Common myeloid progenitor, CD34-positive (primary cell): ENCODE measurements around the gene HSP90AA1. TPM values are rescaled to one million over a fixed set of nuclear protein-coding genes. Genes with fewer than 3 reads are reported as not detected.
"Not testable (repeated sequence)": the region's sequence is repeated elsewhere in the genome, so short reads cannot be mapped to it uniquely, and the experiment has no call there.

Experiments
- CTCF ChIA-PET: fragments of 350-600 bp; sonication (Branson Sonifier 250); formaldehyde crosslinking; loops from one replicate; lab custom pipeline; 2021; ENCODE audit warnings: antibody characterized with exemption; lab: Charles Lee
- POLR2A ChIA-PET: fragments of 350-600 bp; sonication (Branson Sonifier 250); formaldehyde crosslinking; loops from one replicate; lab custom pipeline; 2021; ENCODE audit warnings: antibody characterized with exemption; lab: Charles Lee
- DNase-seq, 3 donors: peaks; one replicate each; pipeline versions ENCODE4 v3.0.0 to v3.0.0-alpha.2; 2013
- H3K27ac ChIP-seq, 2 experiments: 1 replicate in 1 of 2; 2 replicates in 1 of 2; pipeline ENCODE4 v1.7.0; 2013; ENCODE audit warnings: inconsistent platforms in 2 of 2, low read length in 2 of 2, mild to moderate bottlenecking in 2 of 2, low read depth in 1 of 2, moderate library complexity in 1 of 2; ENCODE audit not compliant: severe bottlenecking in 2 of 2, insufficient read depth in 1 of 2, poor library complexity in 1 of 2
- H3K27me3 ChIP-seq, 5 experiments: replicated peaks in 2 of 5; 1 replicate in 3 of 5; 2 replicates in 2 of 5; pipeline versions ENCODE4 v1.6.1 to v1.7.0; 2013; ENCODE audit warnings: low read length in 4 of 5, mild to moderate bottlenecking in 2 of 5, moderate library complexity in 2 of 5, inconsistent platforms in 1 of 5; ENCODE audit not compliant: insufficient read depth in 5 of 5, control insufficient read depth in 4 of 5
- H3K36me3 ChIP-seq, 4 experiments: 1 replicate in 2 of 4; 2 replicates in 2 of 4; pipeline versions ENCODE4 v1.6.1 to v1.7.0; 2013; ENCODE audit warnings: low read length in 3 of 4, control low read depth in 1 of 4, mild to moderate bottlenecking in 1 of 4; ENCODE audit not compliant: control insufficient read depth in 4 of 4, insufficient read depth in 4 of 4
- H3K4me1 ChIP-seq, 4 experiments: 1 replicate in 3 of 4; 2 replicates in 1 of 4; pipeline versions ENCODE4 v1.6.1 to v1.7.1; 2013; ENCODE audit warnings: low read length in 3 of 4, mild to moderate bottlenecking in 3 of 4, control low read depth in 1 of 4, inconsistent platforms in 1 of 4, moderate library complexity in 1 of 4; ENCODE audit not compliant: control insufficient read depth in 4 of 4, insufficient read depth in 4 of 4; ENCODE audit errors: control extremely low read depth in 1 of 4
- H3K4me3 ChIP-seq, 7 experiments: 1 replicate in 4 of 7; 2 replicates in 3 of 7; pipeline versions ENCODE4 v1.5.1 to v1.7.0; 2013; ENCODE audit warnings: mild to moderate bottlenecking in 7 of 7, low read length in 6 of 7, moderate library complexity in 6 of 7, inconsistent platforms in 2 of 7, low read depth in 2 of 7, control low read depth in 1 of 7; ENCODE audit not compliant: insufficient read depth in 4 of 7, control insufficient read depth in 1 of 7; ENCODE audit errors: extremely low read depth in 1 of 7
- H3K9me3 ChIP-seq, 5 experiments: 1 replicate in 4 of 5; 2 replicates in 1 of 5; pipeline versions ENCODE4 v1.6.1 to v1.7.1; 2013; ENCODE audit warnings: low read length in 4 of 5, mild to moderate bottlenecking in 2 of 5, inconsistent platforms in 1 of 5, low read depth in 1 of 5, moderate library complexity in 1 of 5; ENCODE audit not compliant: control insufficient read depth in 4 of 5, insufficient read depth in 2 of 5; ENCODE audit errors: control extremely low read depth in 1 of 5
- WGBS: methylation state at CpG from one replicate; pipeline ENCODE4 v1.1.5; 2013; ENCODE audit not compliant: insufficient coverage; 5-methylcytosine and 5-hydroxymethylcytosine counted together
- polyA plus RNA-seq: library from polyadenylated mRNA; unstranded; fragments of 120-200 nt; gene quantifications from one replicate; pipeline ENCODE4 v1.2.1, GENCODE V29; 2013

HSP90AA1 gene
- polyA plus RNA-seq = 554 TPM

DNA sequence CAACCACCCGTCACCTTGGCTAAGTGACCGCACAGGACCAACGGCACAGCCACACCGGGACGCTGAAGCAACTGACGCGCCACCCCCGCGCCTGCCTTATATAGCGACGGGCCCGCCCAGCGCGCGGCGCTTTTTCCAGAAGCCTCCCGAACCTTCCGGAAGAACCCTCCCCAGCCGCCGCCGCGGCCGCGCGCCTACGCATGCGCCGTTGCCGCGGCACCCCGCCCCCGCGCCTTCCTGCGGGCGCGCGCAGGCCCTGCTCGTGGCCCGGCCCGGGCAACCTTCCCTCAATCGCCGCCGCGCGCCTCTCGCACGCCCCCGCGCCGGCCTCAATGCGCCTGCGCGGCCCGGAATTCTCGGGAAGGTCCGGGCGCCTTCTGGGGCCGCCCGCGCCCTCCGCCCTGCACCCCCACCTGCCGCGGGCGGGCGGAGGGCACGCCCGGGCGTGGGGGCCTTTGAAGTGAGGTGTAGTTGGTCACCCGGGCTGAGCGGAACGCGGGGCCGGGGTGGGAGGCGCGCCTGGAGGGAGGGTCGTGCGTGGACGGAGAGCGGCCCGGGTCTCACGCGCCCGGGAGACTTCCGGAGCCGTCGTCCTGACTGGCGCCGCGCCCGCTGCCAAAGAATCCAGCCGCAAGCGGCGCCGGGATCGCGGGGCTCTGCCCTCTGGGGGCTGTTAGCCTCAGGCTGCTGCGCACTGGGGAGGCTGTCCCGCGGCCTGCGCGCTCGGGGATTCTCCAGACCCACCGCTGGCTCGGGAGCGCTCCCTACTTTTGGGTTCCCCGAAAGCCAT is at the start of gene HSP90AA1:
Gene HSP90AA1 (minus strand): TSS at position 73 of the 790 bp plus-strand sequence. CDS start 666 bp downstream, outside the sequence.
- H3K4me1 ChIP-seq = peaks cover 17 to 50% (median 32%) of the 10 kb centered on the region in 4 experiments
- H3K4me3 ChIP-seq = peak within 1 kb of the TSS; percentile 75 to 96 (median 87)
- ChIA-PET POLR2A (interaction anchor here (1.7 kb wide), 1 partner anchor 20 kb away, joined by 8 read pairs; no protein-coding TSS in a partner anchor), CTCF (interaction anchor here (1.0 to 4.3 kb wide), 5 partner anchors 10 to 24 kb away, joined by 4 to 15 read pairs (median 5); no protein-coding TSS in a partner anchor)
- under 1% methylated on average over 84 of the region's 106 CpGs for WGBS
- peaks cover 18 to 39% (median 31%) of the 10 kb centered on the region in 4 experiments for H3K36me3 ChIP-seq
- no peaks in the 10 kb centered on the region for H3K27me3 ChIP-seq
- no peaks in the 10 kb centered on the region for H3K9me3 ChIP-seq
- H3K27ac ChIP-seq = peak within 1 kb of the TSS; percentile 89 to 95
- DNase-seq = peak; percentile 89 to 94 (median 94)

DNA sequence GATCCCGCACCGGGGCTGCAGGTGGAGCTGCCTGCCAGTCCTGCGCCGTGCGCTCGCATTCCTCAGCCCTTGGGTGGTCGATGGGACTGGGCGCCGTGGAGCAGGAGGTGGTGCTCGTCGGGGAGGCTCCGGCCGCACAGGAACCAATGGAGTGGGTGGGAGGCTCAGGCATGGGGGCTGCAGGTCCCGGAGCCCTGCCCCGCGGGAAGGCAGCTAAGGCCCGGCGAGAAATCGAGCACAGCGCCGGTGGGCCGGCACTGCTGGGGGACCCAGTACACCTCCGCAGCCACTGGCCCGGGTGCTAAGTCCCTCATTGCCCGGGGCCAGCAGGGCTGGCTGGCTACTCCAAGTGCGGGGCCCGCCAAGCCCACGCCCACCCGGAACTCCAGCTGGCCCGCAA is 48.6 kb upstream of the HSP90AA1 start:
- CTCF ChIA-PET = interaction anchor here (1.6 kb wide), 1 partner anchor 26 kb away, joined by 3 read pairs; no protein-coding TSS in a partner anchor
- H3K4me1 ChIP-seq, POLR2A ChIA-PET, H3K36me3 ChIP-seq, H3K27me3 ChIP-seq, DNase-seq, H3K9me3 ChIP-seq, H3K4me3 ChIP-seq, H3K27ac ChIP-seq: not testable (repeated sequence)
- WGBS = 97% methylated on average over 5 of the region's 30 CpGs

DNA sequence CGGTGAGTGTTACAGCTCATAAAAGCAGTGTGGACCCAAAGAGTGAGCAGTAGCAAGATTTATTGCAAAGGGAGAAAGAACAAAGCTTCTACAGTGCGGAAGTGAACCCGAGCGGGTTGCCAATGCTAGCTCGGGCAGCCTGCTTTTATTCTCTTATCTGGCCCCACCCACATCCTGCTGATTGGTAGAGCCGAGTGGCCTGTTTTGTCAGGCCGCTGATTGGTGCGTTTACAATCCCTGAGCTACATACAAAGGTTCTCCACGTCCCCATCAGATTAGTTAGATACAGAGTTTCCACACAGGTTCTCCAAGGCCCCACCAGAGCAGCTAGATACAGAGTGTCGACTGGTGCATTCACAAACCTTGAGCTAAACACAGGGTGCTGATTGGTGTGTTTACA is 47.9 kb upstream of the HSP90AA1 start:
- DNase-seq, POLR2A ChIA-PET, H3K27me3 ChIP-seq, H3K27ac ChIP-seq, H3K36me3 ChIP-seq, H3K4me1 ChIP-seq, H3K4me3 ChIP-seq, H3K9me3 ChIP-seq: not testable (repeated sequence)
- 100% methylated on average over 7 of the region's 10 CpGs for WGBS
- CTCF ChIA-PET = interaction anchor here (1.6 kb wide), 1 partner anchor 27 kb away, joined by 3 read pairs; no protein-coding TSS in a partner anchor

DNA sequence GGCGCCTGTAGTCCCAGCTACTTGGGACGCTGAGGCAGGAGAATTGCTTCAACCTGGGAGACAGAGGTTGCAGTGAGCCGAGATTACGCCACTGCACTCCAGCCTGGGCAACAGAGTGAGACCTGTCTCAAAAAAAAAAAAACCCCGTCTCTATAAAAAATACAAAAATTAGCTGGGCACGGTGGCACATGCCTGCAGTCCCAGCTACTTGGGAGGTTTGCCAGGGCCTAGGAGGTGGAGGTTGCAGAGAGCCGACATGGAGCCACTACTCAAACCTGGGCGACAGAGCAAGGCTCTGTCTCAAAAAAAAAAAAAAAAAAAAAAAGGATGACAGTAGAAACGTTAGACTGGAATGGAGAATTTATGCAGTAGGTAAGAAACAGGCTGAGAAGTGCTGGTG is 47.2 kb upstream of the HSP90AA1 start:
- WGBS = 100% methylated on average over 3 of the region's 9 CpGs
- CTCF ChIA-PET = interaction anchor here (1.6 kb wide), 1 partner anchor 28 kb away, joined by 3 read pairs; no protein-coding TSS in a partner anchor
- H3K9me3 ChIP-seq, POLR2A ChIA-PET, H3K27ac ChIP-seq, DNase-seq, H3K4me3 ChIP-seq, H3K36me3 ChIP-seq, H3K4me1 ChIP-seq, H3K27me3 ChIP-seq: not testable (repeated sequence)

DNA sequence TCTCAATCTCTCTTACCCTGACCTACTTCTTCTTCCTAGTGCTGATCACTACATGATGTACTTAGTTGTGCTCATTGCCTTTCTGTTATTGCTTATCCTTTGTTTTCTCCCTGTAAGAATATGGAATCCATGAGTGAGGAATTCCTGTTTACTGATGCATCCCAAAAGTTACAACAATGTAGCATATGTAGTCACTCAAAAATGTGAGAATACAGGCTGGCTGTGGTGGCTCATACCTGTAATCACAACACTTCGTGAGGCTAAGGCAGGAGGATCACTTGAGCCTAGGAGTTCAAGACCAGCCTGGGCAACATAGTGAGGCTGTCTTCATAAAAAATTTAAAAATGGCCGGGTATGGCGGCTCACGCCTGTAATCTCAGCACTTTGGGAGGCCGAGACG is 44.9 kb upstream of the HSP90AA1 start:
- no peaks in the 10 kb centered on the region for H3K36me3 ChIP-seq
- no peaks in the 10 kb centered on the region for H3K9me3 ChIP-seq
- POLR2A ChIA-PET = no interaction called here
- WGBS = 75% methylated on average over 4 of the region's 6 CpGs
- H3K4me1 ChIP-seq = no peaks in the 10 kb centered on the region
- H3K27me3 ChIP-seq = no peaks in the 10 kb centered on the region
- no peak overlapping the region for H3K27ac ChIP-seq
- no peak overlapping the region for H3K4me3 ChIP-seq
- CTCF ChIA-PET = no interaction called here
- no peak for DNase-seq

DNA sequence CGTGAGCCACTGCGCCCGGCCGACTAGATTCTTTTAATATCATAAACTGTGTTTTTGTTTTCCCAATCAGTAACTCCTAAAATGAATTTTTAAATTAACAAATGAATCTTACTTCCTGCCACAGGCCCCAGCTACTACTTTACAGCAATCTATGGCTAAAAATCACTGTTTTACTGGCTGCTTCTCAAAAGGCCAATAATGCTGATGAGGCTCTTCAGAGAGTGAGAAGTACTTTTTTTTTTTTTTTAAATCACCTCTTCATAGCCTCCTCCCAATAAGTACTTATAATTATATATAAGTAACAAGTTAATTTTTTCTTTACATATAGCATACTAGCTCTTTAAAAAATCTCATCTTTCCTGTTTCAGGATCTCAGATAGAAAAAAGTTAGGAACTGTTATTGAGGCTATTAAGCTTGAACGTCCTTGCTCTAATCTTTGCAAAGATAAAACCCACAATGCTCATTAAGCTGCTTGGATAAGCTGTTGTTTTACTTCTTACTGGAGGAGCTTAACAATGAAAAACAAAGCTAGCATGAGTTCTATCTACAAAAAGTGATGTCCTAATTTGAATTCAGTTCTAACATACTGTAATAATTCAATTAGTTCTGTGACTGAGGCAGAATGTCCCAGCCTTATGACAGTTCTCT is 40.1 kb upstream of the HSP90AA1 start:
- CTCF ChIA-PET = interaction anchor here (0.6 kb wide), 1 partner anchor 187 kb away, joined by 4 read pairs; no protein-coding TSS in a partner anchor
- Histone ChIP-seq H3K9me3 (no peaks in the 10 kb centered on the region), H3K36me3 (no peaks in the 10 kb centered on the region), H3K4me1 (no peaks in the 10 kb centered on the region), H3K27ac (no peak overlapping the region), H3K4me3 (no peak overlapping the region), H3K27me3 (no peaks in the 10 kb centered on the region)
- DNase-seq = no peak
- WGBS = 100% methylated on average over 1 of the region's 5 CpGs
- POLR2A ChIA-PET = no interaction called here

DNA sequence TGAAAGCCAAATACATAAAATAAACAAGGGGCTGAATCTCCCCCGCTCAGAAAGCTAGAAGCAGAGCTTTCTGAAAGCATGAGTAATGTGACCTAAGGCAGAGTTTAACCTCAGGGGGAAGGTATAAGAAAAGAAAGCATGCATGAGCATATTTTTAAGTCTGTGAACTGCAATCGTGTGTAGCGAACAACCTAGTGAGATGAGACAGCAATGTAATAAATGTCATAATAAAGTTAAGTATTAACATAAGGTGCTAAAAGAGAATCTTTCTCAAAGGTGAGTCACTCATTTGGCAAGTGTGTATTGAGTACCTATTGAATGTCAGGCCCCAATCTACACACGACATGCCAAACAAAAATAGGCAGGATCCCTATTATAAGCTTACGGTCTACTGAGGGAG is 38.7 kb upstream of the HSP90AA1 start:
- H3K4me3 ChIP-seq = no peak overlapping the region
- no peaks in the 10 kb centered on the region for H3K9me3 ChIP-seq
- 96% methylated on average over 2 of the region's 5 CpGs for WGBS
- no peak for DNase-seq
- ChIA-PET CTCF (no interaction called here), POLR2A (no interaction called here)
- no peaks in the 10 kb centered on the region for H3K4me1 ChIP-seq
- H3K36me3 ChIP-seq = no peaks in the 10 kb centered on the region
- no peak overlapping the region for H3K27ac ChIP-seq
- no peaks in the 10 kb centered on the region for H3K27me3 ChIP-seq
